ENCODE results near the gene ACTR6.
A peak's percentile ranks its signal among the peaks of the same experiment; 100 is the strongest.
"Not testable (repeated sequence)": the region's sequence is repeated elsewhere in the genome, so short reads cannot be mapped to it uniquely, and the experiment has no call there.

Gene ACTR6

DNA sequence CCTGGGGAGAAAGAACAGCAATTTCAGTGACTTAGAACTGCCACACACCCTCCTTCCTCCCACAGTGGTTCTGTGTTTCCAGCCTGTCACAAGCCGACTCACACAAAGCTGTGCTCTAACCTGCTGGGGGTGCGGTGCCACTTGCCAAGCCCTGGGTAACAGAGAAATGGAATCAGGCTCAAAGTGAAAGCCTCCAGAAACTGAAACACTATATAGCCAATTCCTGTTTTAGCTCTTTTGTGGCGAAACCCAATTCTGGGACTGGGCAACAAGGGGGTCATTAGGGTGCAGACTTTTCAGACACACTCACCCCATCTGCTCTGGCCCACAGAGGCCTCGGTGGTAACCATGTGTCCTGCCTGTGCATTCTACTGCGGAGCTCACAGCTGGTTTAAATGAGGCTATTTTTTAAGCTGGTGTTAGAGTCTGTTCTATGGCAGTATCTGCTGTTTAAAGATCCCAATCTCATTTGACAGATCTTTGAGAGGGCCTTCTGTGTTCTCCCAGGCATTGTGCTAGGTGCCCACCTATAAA, 15.2 kb upstream of the ACTR6 start:
- no peak for DNase-seq

- no peak for DNase-seq
These were observed 14.5 kb upstream of the ACTR6 start for GRCh38 chr12:100186071-100186470.

DNA sequence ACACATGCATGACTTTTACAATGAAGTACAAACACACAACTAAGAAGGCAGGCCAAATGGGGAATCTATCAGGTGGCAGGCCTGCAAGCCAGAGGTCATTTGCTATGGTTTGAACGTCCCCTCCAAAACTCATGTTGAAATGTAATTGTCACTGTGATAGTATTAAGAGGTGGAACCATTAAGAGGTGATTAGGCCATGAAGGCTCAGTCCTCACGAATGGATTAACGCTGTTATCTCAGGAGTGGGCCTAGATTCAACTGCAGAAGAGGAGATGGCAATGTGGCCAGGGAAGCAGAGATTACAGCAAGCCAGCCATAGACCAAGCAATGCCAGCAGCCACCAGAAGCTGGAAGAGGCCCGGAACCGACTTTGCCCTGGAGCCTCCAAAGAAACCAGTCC, 13.5 kb upstream of the ACTR6 start:
- no peak for DNase-seq

GRCh38 chr12:100187857-100188519, 12.6 kb upstream of the ACTR6 start:
- DNase-seq = no peak

DNA sequence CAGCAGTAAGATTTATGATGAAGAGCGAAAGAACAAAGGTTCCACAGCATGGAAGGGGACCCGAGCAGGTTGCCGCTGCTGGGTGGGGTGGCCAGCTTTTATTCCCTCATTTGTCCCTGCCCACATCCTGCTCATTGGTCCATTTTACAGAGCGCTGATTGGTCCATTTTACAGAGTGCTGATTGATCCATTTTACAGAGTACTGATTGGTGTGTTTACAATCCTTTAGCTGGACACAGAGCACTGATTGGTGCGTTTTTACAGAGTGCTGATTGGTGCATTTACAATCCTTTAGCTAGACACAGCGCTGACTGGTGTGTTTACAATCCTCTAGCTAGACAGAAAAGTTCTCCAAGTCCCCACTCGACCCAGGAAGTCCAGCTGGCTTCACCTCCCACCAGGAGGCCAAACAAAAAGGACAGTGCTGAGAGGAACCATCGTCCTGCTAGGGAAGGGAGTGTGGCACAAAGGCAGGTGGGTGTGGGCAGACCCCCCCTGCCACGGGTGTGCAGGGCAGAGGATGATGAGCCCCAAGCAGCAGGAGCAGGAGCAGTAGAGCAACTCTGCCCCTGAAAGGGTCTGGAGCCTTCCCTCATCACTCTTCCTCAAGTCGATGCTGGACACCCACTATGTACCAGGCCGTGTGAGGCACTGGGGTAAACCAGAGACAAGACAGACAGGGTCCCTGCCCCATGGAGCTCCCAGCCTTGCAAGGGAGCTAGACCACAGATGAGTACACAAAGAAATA, 11.6 kb upstream of the ACTR6 start:
- DNase-seq = not testable (repeated sequence)

- DNase-seq = no peak
These were observed 10.8 kb upstream of the ACTR6 start for GRCh38 chr12:100189636-100190394.

GRCh38 chr12:100193085-100193484, 7.5 kb upstream of the ACTR6 start:
- no peak for DNase-seq

GRCh38 chr12:100197486-100197885, 3.1 kb upstream of the ACTR6 start:
- DNase-seq = no peak

DNA sequence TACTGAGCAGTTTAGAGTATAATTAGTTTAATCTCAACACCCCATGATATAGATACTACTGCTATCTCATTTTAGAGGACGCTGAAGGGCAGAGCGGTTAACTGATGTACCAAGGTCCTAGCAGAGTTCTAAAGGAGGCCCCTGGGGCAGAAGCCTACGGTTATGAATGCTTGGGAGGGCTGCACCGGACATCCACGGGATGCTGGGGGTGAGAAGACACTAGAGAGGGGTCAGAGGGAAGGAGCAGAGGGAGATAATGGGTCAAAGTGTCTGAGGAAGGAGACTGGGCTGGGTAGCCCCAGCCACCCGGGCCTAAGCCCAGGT, 1.6 kb upstream of the ACTR6 start:
- no peak for DNase-seq

DNA sequence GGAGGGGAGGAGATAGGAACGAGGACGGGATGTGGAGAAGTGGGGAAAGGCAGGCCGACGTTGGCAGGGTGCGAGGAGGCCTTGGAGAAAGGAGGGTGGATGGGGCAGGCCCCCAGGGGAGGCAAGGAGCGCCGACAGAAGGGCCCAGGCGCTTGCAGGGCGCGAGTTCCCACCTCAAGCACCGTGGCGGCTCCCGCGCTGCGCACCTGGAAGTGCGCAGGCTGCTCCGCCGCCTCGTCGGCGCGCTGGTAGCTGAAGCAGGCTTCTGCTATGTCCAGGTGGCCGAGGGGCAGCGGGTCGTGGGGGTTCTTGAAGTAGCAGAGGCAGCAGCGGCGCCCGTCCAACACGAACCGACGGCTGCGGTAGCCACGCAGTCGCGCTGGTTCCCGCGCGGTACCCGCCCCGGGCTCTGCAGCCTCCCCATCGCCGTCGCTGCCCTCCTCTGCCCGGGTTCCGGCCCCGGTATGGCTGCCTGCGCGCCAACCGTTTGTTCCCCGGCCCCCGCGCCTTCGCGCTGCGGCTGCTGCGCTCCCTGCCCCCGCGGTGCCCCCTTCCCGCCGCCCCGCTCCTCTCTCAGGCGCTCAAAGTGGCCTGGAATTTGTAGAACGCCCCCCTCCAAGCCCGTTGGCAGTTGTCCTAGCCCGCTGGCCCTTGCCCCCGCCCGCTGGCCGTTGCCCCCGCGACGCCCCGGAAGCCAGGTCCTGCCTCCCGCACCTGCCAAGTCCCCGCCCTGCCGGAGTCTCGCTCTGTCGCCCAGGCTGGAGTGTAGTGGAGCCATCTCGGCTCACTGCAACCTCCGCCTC, 1.1 kb upstream of the ACTR6 start:
- peak; percentile 76 for DNase-seq

DNA sequence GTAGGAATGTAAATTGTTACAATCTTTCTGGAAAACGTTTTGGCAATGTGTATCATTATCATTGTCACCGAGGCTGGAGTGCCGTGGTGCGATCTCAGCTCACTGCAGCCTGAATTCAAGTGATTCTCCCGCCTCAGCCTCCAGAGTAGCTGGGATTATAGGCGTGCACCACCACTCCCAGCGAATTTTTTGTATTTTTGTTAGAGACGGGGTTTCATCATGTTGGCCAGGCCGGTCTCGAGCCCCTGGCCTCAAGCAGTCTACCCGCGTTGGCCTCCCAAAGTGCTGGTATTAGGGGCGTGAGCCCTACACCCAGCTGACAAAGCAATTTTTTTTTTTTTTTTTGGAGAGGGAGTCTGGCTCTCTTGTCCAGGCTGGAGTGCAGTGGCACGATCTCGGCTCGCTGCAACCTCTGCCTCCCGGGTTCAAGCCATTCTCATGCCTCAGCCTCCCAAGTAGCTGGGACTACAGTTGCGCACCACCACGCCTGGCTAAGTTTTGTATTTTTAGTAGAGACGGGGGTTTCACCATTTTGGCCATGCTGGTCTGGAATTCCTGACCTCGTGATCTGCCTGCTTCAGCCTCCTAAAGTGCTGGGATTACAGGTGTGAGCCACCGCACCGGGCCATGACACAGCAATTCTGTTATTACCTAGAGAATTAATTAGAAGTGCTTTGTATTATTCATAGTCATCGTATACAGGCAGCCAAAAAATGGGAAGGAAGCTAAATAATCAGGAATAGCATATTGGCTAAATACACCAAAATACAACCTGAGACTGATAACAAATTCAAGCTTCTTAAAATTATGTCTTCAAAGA, 1.2 kb downstream of the ACTR6 start:
- no peak for DNase-seq

DNA sequence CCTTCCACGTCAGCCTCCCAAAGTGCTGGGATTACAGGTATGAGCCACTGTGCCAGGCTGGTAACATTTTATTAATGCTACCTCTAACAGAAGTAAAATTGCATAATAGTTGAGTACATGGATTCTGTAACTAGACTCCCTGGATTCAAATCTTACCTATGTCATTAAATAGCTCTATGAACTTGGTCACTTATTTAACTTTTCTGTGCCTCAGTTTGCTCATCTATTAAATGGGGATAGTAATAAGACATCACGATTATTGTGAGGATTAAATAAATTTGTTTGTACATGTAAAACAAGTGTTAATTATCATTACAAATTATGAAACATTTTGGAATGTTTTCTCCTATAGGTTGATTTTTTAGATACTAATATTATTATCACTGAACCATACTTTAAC, 6.7 kb downstream of the ACTR6 start:
- DNase-seq = no peak

DNA sequence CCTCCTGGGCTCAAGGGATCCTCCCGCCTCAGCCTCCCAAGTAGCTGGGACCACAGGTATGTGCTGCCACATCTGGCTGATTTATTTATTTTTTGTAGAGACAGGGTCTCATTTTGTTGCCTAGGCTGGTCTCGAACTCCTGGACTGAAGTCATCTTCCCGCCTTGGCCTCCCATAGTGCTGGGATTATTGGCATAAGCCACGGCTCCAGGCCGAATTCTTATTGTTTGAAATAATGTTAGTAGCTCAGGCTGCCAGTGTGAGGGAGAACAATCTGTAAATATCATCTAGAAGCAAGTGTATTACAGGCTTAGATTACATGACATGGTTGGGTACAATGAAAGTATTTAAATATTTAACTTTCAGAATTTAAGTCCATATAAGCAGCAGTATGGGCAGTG, 8.2 kb downstream of the ACTR6 start:
- no peak for DNase-seq

DNA sequence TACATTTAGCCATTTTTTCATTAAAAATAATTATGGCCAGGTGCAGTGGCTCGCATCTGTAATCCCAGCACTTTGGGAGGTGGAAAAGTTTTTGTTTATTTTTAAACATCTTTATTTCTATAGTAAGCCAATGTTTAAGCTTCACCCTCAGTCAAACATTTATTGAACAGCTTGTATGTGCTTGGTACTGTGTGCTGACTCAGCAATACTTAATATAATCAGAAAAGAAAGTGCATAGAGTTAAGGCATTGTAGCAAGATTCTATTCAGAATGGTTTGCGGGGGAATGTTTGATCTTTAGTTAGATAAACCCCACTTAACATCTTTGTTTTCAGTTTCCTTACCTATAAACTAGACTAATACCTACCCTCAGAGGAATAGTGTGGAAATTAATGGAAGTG, 11.1 kb downstream of the ACTR6 start:
- no peak for DNase-seq

- no peak for DNase-seq
These were observed 12.6 kb downstream of the ACTR6 start for GRCh38 chr12:100213016-100213891.

DNA sequence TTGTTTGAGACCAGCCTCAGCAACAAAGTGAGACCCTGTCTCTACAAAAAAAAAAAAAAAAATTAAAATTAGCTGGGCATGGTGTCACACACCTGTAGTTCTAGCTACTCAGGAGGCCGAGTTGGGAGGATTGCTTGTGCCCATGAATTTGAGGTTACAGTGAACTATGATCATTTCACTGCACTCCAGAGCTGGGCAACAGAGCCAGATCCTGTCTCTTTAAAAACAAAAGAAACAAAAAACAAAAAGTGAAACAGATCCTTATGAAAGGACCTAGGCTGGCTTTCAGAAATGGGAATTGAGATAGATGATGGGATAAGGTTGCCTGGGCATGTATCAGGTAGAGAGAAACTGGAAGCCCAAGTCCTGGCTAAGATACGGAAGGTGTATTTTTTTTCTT, 13.9 kb downstream of the ACTR6 start:
- no peak for DNase-seq

GRCh38 chr12:100215209-100215608, 14.6 kb downstream of the ACTR6 start:
- no peak for DNase-seq

DNA sequence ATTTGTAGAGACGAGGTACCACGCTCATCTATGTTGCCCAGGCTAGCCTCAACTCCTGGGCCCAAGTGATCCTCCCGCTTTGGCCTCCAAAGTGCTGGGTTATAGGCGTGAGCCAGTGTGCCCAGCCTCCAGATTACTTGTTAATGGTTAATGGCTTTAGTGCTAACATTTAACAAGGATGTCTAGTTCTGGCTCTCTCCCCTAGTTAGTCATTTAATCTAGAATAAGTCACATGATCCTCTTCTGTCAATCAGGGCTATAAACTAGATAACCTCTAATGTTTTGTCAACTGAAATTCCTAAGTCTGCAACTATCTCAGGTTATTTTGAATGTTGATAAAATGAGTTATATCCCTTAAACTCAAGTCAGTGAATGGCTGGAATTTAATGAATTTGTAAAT, 15.7 kb downstream of the ACTR6 start:
- no peak for DNase-seq

- no peak for DNase-seq
These were observed 18.9 kb downstream of the ACTR6 start for GRCh38 chr12:100219328-100220109.

DNA sequence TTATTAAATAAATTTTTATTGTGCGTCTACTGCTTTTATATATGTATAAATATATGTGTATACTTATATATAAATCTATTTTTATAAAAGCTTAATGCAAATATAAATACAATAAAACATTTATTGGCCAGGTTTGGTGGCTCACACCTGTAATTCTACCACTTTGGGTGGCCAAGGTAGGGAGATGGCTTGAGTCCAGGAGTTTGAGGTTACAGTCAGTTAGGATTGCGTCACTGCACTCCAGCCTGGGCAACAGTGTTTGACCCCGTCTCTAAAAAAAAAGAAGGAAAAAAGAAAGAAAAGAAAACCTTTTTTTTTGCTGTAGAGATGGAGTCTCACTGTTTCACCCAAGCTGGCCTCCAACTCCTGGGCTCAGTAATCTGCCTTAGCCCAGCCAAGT, 20.9 kb downstream of the ACTR6 start:
- no peak for DNase-seq
